ENCODE measurements around the gene SLCO2B1. TPM values are rescaled to one million over a fixed set of nuclear protein-coding genes. Genes with fewer than 3 reads are reported as not detected.
"Not testable (repeated sequence)": the region's sequence is repeated elsewhere in the genome, so short reads cannot be mapped to it uniquely, and the experiment has no call there.

Gene SLCO2B1, protein sequence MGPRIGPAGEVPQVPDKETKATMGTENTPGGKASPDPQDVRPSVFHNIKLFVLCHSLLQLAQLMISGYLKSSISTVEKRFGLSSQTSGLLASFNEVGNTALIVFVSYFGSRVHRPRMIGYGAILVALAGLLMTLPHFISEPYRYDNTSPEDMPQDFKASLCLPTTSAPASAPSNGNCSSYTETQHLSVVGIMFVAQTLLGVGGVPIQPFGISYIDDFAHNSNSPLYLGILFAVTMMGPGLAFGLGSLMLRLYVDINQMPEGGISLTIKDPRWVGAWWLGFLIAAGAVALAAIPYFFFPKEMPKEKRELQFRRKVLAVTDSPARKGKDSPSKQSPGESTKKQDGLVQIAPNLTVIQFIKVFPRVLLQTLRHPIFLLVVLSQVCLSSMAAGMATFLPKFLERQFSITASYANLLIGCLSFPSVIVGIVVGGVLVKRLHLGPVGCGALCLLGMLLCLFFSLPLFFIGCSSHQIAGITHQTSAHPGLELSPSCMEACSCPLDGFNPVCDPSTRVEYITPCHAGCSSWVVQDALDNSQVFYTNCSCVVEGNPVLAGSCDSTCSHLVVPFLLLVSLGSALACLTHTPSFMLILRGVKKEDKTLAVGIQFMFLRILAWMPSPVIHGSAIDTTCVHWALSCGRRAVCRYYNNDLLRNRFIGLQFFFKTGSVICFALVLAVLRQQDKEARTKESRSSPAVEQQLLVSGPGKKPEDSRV
- 0.39 and 0.60 TPM in 2 replicates for total RNA-seq (2014; rRNA removed; shearing (Covaris generic))

DNA sequence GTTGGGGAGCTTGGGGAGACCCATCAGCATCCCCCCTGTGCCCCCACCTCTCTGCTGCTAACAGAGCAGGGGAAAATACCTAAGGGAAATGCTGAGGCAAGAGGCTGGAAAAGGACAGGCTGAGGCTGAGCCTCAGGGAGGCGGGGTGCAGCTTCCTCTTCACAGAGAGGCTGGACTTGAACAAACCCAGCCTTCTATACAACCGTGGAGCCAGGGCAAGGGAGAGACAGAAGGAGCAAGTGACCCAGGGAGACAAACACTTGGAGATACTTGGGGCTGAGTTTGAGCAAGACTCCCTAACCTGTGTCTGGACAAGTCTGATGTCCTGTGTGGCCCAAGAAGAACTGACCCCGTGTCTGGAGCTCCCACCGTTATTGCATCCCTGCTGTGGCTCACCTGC lies at the start of gene SLCO2B1:
SLCO2B1 (plus strand) TSS at position 229 of the 400 bp plus-strand sequence. CDS start 275 bp downstream, outside the sequence.
- no peak for DNase-seq (ENCODE audit: low read depth)

DNA sequence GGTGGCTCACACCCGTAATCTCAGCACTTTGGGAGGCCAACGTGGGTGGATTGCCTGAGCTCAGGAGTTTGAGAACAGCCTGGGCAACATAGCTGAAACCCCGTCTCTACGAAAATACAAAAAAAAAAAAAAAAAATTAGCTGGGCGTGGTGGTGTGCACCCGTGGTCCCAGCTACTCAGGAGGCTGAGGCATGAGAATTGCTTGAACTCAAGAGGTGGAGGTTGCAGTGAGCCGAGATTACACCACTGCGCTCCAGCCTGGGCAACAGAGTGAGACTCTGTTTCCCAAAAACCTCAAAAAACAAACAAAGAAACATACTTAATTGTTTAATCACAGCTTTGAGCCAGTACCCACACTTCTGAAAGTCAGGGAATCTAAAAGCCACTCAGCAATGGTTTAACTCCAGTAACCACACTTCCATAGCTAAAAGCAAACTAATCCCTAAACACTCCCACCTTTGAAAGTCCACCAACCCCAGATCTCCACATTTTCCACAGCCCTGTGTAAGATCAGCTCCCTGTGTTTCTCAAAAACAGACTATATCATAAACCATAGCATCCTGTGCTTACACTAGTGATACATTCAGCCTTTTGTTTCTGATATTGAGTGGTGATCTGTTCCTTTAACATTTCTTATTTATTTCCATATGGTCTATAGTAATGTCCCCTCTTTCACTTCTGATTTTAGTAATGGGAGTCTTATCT lies 49.3 kb upstream of the SLCO2B1 start:
- no peak for DNase-seq (ENCODE audit: low read depth)

DNA sequence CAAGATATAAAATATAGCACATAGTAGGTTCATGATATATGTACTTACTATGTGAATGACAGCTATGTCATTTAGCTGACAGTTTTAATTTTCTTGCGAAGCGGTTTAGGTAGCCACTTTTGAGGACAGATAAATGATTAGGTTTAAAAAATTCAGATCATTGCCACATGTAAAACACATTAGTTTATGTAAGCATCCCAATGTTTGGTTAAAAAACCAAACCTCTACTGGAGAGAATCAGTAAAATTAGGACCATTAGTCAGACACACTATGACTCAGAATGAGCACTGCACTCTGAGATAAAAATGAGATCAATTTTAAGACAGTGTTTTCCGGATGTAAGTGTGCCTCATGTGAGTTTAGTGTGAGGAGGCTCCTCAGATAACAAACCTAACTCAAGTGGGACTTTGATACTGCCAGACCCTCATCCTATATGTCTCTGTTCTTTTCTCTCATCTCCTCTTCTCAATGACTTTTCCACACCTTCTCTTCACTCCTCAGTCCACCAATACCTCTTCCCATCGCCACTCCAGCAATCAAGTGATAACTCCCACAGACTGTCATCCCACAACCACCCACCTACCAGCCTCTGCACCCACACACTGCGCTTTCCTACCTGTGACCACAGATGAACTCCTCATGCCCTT lies 47.4 kb upstream of the SLCO2B1 start:
- peak; percentile 74 for DNase-seq (ENCODE audit: low read depth)

DNA sequence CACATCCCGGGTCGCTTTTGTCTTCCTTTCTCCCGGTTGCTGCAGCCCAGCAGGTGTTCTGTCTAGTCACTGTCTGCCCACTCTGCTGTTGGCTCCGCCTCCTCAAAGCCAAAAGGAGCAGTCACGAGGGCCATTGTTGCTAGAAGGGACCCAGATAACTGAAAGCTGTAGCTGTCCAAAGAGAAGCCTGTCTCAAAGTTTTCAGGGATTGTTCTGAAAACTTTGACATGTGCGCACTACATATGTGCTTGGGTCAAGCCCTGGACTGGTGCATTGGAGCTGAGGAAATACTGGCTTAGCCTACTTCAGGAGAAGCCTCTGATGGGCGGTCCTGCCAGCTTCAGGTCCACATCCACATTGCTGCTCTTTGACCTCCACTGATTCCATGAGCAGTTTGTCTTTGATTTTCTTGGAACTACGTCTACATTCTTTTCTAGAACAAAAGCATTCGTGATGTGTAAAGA lies 45.4 kb upstream of the SLCO2B1 start:
- peak; percentile 17 for DNase-seq (ENCODE audit: low read depth)

DNA sequence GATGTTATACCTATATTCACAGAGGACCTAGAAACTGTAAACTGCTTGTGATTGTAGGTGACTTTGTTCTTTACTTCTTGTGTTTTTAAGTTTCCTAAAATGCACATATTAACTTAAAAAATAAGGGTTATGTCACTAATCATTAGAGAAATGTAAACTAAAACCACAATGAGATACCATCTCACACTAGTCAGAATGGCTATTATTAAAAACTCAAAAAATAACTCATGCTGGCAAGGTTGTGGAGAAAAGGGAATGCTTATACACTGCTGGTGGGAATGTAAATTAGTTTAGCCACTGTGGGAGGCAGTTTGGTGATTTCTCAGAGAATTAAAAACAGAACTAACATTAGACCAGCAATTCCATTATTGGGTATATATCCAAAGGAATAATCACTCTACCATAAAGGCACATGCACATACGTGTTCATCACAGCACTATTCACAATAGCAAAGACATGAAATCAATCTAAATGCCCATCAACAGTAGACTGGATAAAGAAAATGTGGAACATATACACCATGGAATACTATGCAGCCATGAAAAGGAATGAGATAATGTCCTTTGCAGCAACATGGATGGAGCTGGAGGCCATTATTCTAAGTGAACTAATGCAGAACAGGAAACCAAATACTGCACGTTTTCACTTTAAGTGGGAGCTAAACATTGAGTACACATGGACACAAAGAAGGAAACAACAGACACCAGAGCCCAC lies 44.8 kb upstream of the SLCO2B1 start:
- DNase-seq (ENCODE audit: low read depth): not testable (repeated sequence)

DNA sequence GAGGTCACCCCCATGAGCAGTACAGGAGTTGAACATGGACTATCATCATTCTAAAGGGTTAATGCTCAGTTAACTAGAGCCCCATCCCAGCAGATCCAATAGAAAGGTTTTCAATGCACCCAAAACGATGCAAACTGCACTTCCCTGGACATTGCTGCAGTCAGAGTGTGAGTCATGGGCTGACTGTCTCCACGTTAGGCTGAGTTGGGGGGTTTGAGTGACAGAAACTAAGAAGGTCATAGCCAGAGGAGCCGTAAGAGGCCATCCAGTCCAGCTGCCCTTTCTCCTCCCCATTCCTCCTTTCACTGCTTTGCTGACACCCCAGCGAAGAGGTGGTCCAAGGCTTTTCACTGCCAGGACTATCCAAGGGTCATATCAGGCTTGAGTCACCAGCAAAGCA lies 43.7 kb upstream of the SLCO2B1 start:
- peak; percentile 38 for DNase-seq (ENCODE audit: low read depth)

DNA sequence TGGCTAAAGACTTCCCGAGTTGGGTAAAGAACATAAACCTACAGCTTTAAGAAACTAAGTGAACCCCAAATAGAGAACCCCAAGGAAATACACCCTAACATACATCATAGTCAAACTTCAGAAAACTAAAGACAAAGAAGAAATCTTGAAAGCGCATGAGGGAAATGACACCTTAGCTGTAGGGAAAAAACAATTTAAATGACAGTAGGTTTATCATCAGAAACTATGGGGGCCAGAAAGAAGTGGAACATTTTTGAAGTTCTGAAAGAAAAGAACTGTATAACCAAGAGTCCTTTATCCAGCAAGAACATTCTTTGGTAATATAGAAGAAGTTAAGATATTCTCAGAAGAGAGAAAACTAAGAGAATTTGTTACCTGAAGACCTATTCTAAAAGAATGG lies 38.7 kb upstream of the SLCO2B1 start:
- DNase-seq (ENCODE audit: low read depth): no peak

DNA sequence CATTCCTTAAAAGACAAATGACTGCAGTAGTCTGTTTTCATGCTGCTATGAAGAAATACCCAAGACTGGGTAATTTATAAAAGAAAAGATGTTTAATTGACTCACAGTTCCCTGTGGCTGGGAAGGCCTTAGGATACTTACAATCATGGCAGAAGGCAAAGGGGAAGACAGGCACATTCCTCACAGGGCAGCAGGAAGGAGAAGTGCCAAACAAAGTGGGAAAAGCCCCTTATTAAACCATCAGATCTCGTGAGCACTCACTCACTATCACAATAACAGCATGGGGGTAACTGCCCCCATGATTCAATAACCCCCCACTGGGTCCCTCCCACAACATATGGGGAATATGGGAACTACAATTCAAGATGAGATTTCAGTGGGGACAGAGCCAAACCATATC lies 37.9 kb upstream of the SLCO2B1 start:
- no peak for DNase-seq (ENCODE audit: low read depth)

DNA sequence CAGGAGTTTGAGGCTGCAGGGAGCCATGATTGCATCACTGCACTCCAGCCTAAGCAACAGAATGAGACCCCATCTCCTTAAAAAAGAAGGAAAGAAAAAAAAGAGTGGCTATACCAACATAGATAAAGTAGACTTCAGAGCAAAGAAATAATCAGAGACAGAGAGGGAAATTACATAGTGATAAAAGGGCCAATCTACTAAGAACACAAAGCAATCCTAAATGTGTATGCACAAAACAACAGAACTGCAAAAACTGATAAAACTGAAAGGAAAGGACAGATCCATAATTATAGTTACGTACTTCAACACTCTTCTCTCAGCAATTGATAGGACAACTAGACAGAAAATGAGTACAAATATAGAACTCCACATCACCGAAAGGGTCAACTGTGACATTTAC lies 36.4 kb upstream of the SLCO2B1 start:
- DNase-seq (ENCODE audit: low read depth): no peak

DNA sequence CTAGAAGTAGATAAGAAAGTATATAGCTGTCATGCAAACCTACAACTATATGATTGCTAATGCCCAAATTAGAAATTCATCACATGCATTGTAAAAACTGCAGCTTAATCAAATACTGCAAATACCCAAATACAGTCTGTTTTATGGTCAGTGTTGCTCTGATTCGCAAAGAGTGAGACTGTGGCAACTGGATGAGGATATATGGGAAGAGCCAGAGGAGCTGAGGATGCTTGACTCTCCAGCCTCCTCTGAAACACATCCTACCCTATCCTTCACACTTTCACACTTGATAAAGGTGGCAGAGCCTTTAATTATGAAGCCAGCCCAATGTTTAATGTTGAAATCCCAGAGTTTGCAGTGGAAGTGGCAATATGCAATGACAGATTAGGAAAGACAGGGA lies 32.3 kb upstream of the SLCO2B1 start:
- no peak for DNase-seq (ENCODE audit: low read depth)

DNA sequence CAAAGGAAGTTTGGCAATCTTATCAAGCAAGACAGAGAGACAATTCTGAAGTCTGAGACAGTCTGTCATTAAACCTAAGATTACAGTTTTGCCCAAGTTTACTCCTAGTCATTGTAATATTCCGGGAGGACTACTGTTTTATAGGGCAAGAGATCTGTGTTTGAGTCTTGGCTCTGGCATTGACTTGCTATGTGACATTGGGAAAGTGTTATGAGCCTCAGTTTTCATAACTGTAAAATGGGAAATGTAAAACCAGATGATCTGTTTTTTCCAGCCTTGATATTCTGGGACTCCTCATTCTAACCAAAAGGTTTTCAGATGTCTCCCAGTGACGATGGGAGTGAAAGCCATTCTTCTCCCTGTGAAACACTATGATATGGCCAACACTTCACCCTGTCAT lies 24.3 kb upstream of the SLCO2B1 start:
- no peak for DNase-seq (ENCODE audit: low read depth)

DNA sequence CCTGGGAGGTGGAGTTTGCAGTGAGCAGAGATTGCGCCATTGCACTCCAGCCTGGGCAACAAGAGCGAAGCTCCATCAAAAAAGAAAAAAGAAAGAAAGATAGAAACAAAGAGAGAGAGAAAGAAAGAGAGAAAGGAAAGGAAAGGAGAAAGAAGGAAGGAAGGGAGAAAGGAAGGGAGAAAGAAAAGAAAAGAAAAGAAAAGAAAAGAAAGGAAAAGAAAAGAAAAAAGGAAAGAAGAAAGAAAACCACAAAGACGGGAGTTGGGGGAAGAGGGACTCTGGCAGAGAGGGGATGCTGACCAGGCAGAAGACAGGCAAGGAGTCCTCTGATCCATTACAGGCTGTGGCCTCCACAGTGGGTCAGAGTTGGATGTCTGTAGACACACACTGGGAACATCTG lies 18.8 kb upstream of the SLCO2B1 start:
- no peak for DNase-seq (ENCODE audit: low read depth)

DNA sequence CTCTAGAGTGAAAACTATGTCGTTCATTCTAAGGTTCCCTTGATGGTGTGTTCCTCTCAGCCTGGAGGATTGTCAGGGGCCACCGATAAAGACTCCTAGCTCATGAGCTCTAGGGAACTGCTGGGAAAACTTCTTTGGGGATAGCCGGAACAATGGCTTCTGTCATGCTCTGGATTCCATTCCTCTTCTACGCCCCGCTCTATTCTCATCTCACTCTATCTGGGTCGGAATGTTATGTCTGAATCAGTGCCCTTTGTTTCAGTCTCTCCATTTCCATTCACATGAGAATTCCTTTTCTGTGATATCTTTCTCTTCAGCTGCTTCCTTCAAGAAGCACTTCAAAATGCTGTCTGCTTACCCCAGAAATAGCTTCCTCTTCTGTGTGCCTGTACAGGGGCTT lies 16.9 kb upstream of the SLCO2B1 start:
- DNase-seq (ENCODE audit: low read depth): no peak

DNA sequence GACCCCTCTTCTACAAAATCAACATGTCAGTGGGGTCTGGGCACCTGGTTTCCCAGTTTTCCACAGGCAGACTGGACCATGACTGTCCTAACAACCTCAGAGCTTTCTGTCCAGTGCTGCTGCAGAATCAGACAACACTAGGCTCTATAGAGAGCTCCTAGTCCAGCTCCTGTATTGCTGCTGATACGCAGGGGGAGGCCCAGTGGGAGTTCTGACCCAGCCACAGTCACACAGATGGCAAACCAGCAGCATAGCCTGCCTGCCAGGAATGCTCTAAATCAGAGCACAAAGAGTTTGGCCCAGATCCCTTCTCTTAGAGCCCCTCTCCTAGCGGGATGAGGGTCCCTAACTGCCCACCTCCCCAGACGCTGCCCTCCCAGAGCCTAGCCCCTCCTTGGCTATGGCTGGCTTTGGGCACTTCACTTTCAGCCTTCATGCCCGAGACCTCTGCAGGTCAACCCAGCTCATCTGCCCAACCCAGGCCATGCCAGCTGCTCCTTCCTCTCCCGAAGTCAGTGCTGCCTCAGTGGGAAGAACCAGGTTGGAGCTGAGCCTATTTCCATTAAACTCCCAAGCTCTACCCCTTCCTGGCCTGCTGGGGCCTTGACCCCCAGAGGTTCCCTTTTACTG lies 15.8 kb upstream of the SLCO2B1 start:
- DNase-seq (ENCODE audit: low read depth): no peak

DNA sequence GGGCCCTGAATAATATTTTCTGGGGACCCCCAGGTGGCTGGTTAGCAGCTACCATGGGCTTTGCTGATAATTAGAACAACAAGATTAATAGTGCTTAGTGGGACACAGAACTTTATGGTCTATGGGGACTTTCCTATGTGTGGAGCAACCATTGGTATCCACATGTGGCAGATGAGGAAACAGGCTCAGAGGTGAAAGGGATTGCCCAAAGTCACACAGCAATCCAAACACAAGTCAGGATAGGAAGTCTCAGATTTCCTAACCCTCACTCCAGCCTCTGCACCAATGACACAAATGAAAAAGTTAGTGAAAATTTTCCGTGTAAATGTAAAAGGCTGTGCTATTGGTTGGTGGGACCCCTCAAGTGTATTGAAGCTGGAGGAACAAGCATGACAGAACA lies 15.3 kb upstream of the SLCO2B1 start:
- no peak for DNase-seq (ENCODE audit: low read depth)

DNA sequence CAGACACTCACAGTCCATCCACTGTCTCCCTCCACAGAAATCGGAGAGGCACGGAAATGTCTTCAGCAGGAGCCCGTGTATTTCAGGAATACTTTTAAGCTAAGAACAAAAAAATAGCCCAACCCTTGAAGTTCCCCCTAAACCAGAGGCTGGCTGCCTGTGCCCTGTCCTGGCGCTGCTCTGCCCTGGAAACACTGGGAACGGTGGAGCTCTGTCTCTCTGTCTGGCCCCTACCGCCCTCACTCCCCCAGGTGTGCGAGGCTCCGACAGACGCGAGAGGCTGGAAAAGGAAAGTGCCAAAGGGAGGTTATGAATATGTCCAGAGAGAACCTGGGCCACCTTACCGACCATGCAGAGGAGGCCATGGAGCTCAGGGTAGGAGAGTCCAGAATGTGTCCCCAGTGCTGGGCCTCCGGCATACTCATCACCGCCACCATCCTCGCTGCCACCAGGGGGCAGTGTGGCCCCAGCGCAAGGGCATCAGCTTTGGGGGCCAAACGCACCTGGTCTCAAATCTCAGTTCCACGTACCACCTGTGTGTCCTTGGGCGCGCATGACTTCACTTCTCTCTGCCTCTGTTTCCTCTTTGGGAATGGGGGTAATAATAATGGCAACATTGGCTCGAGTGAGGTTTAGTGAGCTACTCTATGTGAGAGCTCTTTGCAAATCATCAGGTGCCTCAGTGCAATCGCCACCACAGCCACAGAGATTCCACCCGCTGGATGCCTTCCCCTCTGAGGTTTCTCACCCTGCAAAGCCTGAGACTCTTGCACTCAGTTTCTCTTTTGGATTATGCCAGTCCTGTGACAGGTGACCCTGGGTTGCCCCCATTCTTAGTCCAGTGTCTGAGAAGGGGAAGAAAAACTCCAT lies 10.4 kb upstream of the SLCO2B1 start:
- peak; percentile 16 for DNase-seq (ENCODE audit: low read depth)

DNA sequence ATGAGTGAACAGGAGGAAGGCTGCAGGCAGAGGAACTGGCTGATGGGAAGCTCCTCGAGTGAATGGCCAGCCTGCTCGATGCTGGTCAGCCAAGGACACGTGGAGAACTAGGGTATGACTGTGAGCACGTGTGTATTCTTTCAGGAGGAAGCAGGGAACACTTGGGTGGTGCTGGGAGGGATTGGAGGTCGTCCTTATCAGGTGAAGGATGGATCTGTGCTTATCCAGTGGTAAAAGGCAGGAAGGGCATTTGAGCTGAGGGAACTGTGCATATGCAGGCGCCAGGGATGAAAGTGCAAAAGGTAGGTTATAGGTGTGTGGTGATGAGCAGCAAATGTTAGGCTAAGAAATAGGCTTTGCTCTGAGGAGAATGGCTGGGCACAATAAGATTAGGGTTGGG lies 9.7 kb upstream of the SLCO2B1 start:
- DNase-seq (ENCODE audit: low read depth): no peak

DNA sequence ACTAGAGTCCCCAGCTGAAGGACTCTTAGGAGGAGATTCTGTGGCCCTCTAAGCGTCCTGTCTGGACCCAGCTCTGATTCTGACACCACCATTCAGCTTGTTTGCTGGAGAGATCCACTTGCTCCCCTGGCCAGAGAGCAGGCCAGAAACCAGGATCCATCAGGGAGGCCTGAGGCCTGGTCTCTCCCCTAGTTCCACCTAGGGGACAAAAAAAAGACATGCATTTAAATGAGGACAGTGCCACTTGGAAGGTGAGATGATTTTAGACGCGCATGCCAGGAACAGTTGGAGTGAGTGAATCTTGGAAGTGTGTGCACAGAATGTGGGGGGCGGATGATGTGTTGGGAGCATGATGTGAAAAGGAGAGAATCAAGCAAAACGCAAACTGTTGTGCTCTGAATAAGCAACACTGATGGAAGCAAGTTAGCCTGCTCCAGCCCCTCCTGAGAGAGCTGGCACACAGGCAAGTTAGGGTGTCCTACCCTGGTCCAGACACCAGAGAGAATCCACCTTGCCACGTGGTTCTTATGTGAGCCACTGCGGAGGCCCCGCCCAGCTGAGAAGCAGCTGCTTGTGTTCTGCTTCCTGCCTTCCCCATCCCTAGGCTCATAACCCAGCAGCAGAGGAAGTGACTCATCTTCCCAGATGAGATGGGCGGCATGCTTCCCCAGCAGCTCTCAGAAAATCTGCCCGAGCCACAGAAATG lies 8.0 kb upstream of the SLCO2B1 start:
- DNase-seq (ENCODE audit: low read depth): peak; percentile 96

DNA sequence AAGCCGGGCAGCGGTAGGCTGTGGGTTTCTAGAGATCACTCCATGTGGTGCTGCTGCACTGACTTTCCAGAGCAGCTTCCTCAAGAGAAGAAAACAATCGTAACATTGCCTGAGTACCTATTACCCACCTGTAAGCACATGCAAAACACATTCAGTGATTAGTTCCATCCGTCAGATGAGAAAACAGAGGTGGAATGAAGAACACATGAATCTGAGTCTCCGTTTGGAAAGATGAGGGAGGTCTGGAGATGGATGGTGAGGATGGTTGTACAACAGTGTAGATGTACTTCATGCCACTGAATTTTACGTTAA lies 7.5 kb upstream of the SLCO2B1 start:
- no peak for DNase-seq (ENCODE audit: low read depth)

DNA sequence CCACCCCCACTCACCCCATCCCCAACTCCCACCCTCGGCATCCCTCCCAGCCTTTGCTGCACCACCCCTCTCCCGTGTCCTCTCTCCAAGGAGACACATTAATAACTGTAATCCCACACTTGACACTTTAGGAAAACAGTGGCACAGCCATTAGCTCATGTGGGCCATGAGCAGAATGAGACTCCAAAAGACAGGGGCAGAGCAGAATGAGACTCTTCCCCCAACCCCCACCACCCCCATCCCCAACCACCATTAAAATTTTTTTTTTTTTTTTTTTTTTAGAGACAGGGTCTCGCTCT lies 6.2 kb upstream of the SLCO2B1 start:
- DNase-seq (ENCODE audit: low read depth): no peak

Measured in RPMI7951 (cell line).